IMR-90 (cell line): ENCODE data around the gene B4GALT5. TPM values are rescaled to one million over a fixed set of nuclear protein-coding genes. Genes with fewer than 3 reads are reported as not detected.

ENCODE experiments used
- ATAC-seq: fragments of 200-7000 bp; cut with Tn5 transposase; 2 replicates; pipeline ENCODE4 v1.9.1; 2020; ENCODE audit warnings: low read depth, mild to moderate bottlenecking, moderate library complexity
- BruUV-seq: library from RNA; stranded (reverse); fragments of 400-500 nt; replicated peaks from 2 replicates; lab custom pipeline; 2021; lab: Mats Ljungman, UMichigan
- CTCF ChIA-PET: fragments of 300-600 bp; formaldehyde crosslinking; extraction: SDS; loops from one replicate; lab custom pipeline; 2021; ENCODE audit warnings: antibody characterized with exemption; lab: Yijun Ruan, JAX
- POLR2A ChIA-PET: fragments of 300-600 bp; sonication (Branson Sonifier 250); formaldehyde crosslinking; loops from one replicate; lab custom pipeline; 2022; ENCODE audit warnings: antibody characterized with exemption; ENCODE audit not compliant: unreplicated experiment; lab: Charles Lee
- DNase-seq: peaks from one replicate; pipeline ENCODE4 v3.0.0; 2013
- H2AFZ ChIP-seq: replicated peaks from 2 replicates; pipeline ENCODE3; 2013; ENCODE audit warnings: low read length, mild to moderate bottlenecking; ENCODE audit not compliant: poor library complexity
- H2AK5ac ChIP-seq: 2 replicates; pipeline ENCODE4 v1.6.1; 2013; ENCODE audit warnings: low read depth, low read length, inconsistent platforms
- H2AK9ac ChIP-seq: replicated peaks from 2 replicates; pipeline ENCODE3; 2013; ENCODE audit warnings: mild to moderate bottlenecking, low read depth, low read length, moderate library complexity; ENCODE audit not compliant: poor library complexity
- H2BK120ac ChIP-seq: 2 replicates; pipeline ENCODE4 v1.6.1; 2013; ENCODE audit warnings: low read depth, low read length, inconsistent platforms
- H2BK15ac ChIP-seq: 3 replicates; pipeline ENCODE4 v1.6.1; 2013; ENCODE audit warnings: low read depth, low read length, inconsistent platforms
- H2BK20ac ChIP-seq: 2 replicates; pipeline ENCODE4 v1.6.1; 2013; ENCODE audit warnings: low read depth, mild to moderate bottlenecking, inconsistent platforms, low read length, moderate library complexity
- H2BK5ac ChIP-seq: 2 replicates; pipeline ENCODE4 v1.6.1; 2013; ENCODE audit warnings: mild to moderate bottlenecking, low read depth, low read length, inconsistent platforms; ENCODE audit not compliant: poor library complexity, severe bottlenecking
- H3K14ac ChIP-seq: replicated peaks from 2 replicates; pipeline ENCODE4 v1.6.1; 2013; ENCODE audit warnings: low read depth, low read length, inconsistent platforms
- H3K18ac ChIP-seq: 2 replicates; pipeline ENCODE4 v1.6.1; 2013; ENCODE audit warnings: low read depth, low read length, control low read depth
- H3K23ac ChIP-seq: 2 replicates; pipeline ENCODE4 v1.6.1; 2013; ENCODE audit warnings: low read depth, low read length, inconsistent platforms
- H3K27ac ChIP-seq: 2 replicates; pipeline ENCODE4 v1.5.1; 2013; ENCODE audit warnings: mild to moderate bottlenecking, control low read depth, low read length; ENCODE audit not compliant: insufficient read depth
- H3K27me3 ChIP-seq: 2 replicates; pipeline ENCODE4 v1.6.1; 2013; ENCODE audit warnings: low read length; ENCODE audit not compliant: control insufficient read depth, insufficient read depth
- H3K36me3 ChIP-seq: 2 replicates; pipeline ENCODE4 v1.6.1; 2013; ENCODE audit warnings: low read length, mixed read lengths; ENCODE audit not compliant: control insufficient read depth, insufficient read depth
- H3K4ac ChIP-seq: 2 replicates; pipeline ENCODE4 v1.6.1; 2013; ENCODE audit warnings: low read depth, low read length, inconsistent platforms
- H3K4me1 ChIP-seq: 2 replicates; pipeline ENCODE4 v1.6.1; 2013; ENCODE audit warnings: low read length, mixed read lengths; ENCODE audit not compliant: control insufficient read depth, insufficient read depth
- H3K4me2 ChIP-seq: 2 replicates; pipeline ENCODE4 v1.6.1; 2013; ENCODE audit warnings: low read depth, mild to moderate bottlenecking, control low read depth, low read length, moderate library complexity
- H3K4me3 ChIP-seq: 2 replicates; pipeline ENCODE4 v1.5.1; 2013; ENCODE audit warnings: low read depth, mild to moderate bottlenecking, control low read depth, low read length, moderate library complexity; ENCODE audit not compliant: insufficient read depth
- H3K56ac ChIP-seq: 2 replicates; pipeline ENCODE4 v1.6.1; 2013; ENCODE audit warnings: low read length, inconsistent platforms; ENCODE audit not compliant: insufficient read depth; ENCODE audit errors: extremely low read depth
- H3K79me1 ChIP-seq, 2 experiments: 2 replicates each; pipeline ENCODE4 v1.6.1; 2013; ENCODE audit warnings: low read length in 2 of 2, inconsistent platforms in 1 of 2, low read depth in 1 of 2
- H3K9ac ChIP-seq: 2 replicates; pipeline ENCODE4 v1.6.1; 2013; ENCODE audit warnings: low read depth, low read length, control low read depth
- H3K9me1 ChIP-seq: 2 replicates; pipeline ENCODE4 v1.6.1; 2013; ENCODE audit warnings: low read length, inconsistent platforms; ENCODE audit not compliant: insufficient read depth
- H3K9me3 ChIP-seq: 2 replicates; pipeline ENCODE4 v1.6.1; 2013; ENCODE audit warnings: low read length; ENCODE audit not compliant: control insufficient read depth, insufficient read depth
- H4K20me1 ChIP-seq: 2 replicates; pipeline ENCODE4 v1.6.1; 2013; ENCODE audit warnings: low read length, inconsistent platforms; ENCODE audit not compliant: insufficient read depth
- H4K5ac ChIP-seq: 2 replicates; pipeline ENCODE4 v1.6.1; 2013; ENCODE audit warnings: mild to moderate bottlenecking, low read depth, low read length, control low read depth
- H4K8ac ChIP-seq, 2 experiments: 2 replicates each; pipeline ENCODE4 v1.6.1; 2013; ENCODE audit warnings: low read depth in 2 of 2, low read length in 2 of 2, control low read depth in 1 of 2, inconsistent platforms in 1 of 2
- H4K91ac ChIP-seq: 2 replicates; pipeline ENCODE4 v1.6.1; 2013; ENCODE audit warnings: low read depth, low read length, inconsistent platforms; ENCODE audit not compliant: insufficient read depth
- BHLHE40 ChIP-seq: fragments of 150-350 bp; IDR thresholded peaks from 2 replicates; pipeline ENCODE4 v1.6.1; 2016; ENCODE audit warnings: mild to moderate bottlenecking, low read depth, low read length
- CEBPB ChIP-seq: IDR thresholded peaks from 2 replicates; pipeline ENCODE4 v1.6.1; 2012; ENCODE audit warnings: low read depth, low read length, improper control_type of control experiment
- CHD1 ChIP-seq: IDR thresholded peaks from 2 replicates; pipeline ENCODE4 v1.6.1; 2012; ENCODE audit warnings: low read depth, low read length, improper control_type of control experiment
- FOS ChIP-seq: fragments of 150-350 bp; IDR thresholded peaks from 2 replicates; pipeline ENCODE4 v1.6.1; 2016; ENCODE audit warnings: low read depth, low read length
- MAFK ChIP-seq: IDR thresholded peaks from 2 replicates; pipeline ENCODE4 v1.6.1; 2012; ENCODE audit warnings: low read depth, low read length, improper control_type of control experiment
- MXI1 ChIP-seq: IDR thresholded peaks from 2 replicates; pipeline ENCODE4 v1.6.1; 2012; ENCODE audit warnings: low read depth, mild to moderate bottlenecking, low read length, moderate library complexity, borderline replicate concordance
- NFE2L2 ChIP-seq: fragments of 150-350 bp; IDR thresholded peaks from 2 replicates; pipeline ENCODE4 v1.6.1; 2016; ENCODE audit warnings: low read depth, mild to moderate bottlenecking, low read length
- POLR2A ChIP-seq: IDR thresholded peaks from 2 replicates; pipeline ENCODE4 v1.6.1; 2012; ENCODE audit warnings: mild to moderate bottlenecking, low read depth, low read length
- RAD21 ChIP-seq: IDR thresholded peaks from 2 replicates; pipeline ENCODE4 v1.6.1; 2012; ENCODE audit warnings: low read length, improper control_type of control experiment
- RCOR1 ChIP-seq: IDR thresholded peaks from 2 replicates; pipeline ENCODE4 v1.6.1; 2012; ENCODE audit warnings: mild to moderate bottlenecking, low read length, improper control_type of control experiment; ENCODE audit not compliant: insufficient replicate concordance
- RFX5 ChIP-seq: IDR thresholded peaks from 2 replicates; pipeline ENCODE4 v1.8.0; 2012; ENCODE audit warnings: low read depth, mild to moderate bottlenecking, low read length, moderate library complexity
- SMC3 ChIP-seq: fragments of 150-350 bp; IDR thresholded peaks from 2 replicates; pipeline ENCODE4 v1.6.1; 2016; ENCODE audit warnings: low read depth, mild to moderate bottlenecking, antibody characterized with exemption, low read length, moderate library complexity
- WGBS, 2 experiments: methylation state at CpG; one replicate each; pipeline versions ENCODE4 v1.1.5 to v1.1.7; 2013; ENCODE audit warnings: missing lambda C conversion rate in 2 of 2; ENCODE audit not compliant: insufficient read length in 1 of 2; ENCODE audit errors: extremely low coverage in 2 of 2; 5-methylcytosine and 5-hydroxymethylcytosine counted together
- dilution Hi-C: fragments of 300-500 bp; cut with HindIII; formaldehyde crosslinking; loops from one replicate; pipeline ENCODE4 v1.14.3; 2018; ENCODE audit warnings: low sequenced_read_pairs; ENCODE audit not compliant: unreplicated experiment
- in situ Hi-C: fragments of 300-500 bp; cut with MboI; formaldehyde crosslinking; loops from 3 replicates; pipeline ENCODE4 v1.14.3; 2019; ENCODE audit warnings: low sequenced_read_pairs, inconsistent platforms, mixed read lengths
- intact Hi-C: fragments of 100-400 bp; cut with micrococcal nuclease; formaldehyde crosslinking; loops from 2 replicates; pipeline ENCODE4 v1.10.0; 2022
- polyA plus RNA-seq, 3 experiments: library from polyadenylated mRNA; depleted of rRNA; stranded (reverse); fragments of >200 nt; gene quantifications; 2 replicates each; pipeline ENCODE4 v1.2.3, GENCODE V29; 2012; ENCODE audit warnings: low replicate concordance in 1 of 3
- total RNA-seq: library from RNA; depleted of rRNA; stranded (reverse); fragments of >200 nt; gene quantifications from 2 replicates; pipeline ENCODE4 v1.2.3, GENCODE V29; 2012
- TF ChIP-seq, protein P1 (sequence below): fragments of 150-350 bp; IDR thresholded peaks from 2 replicates; pipeline ENCODE4 v1.6.1; 2017; ENCODE audit warnings: mild to moderate bottlenecking, antibody characterized with exemption, low read length, low read depth
- TF ChIP-seq, protein P2 (sequence below): conservative IDR thresholded peaks from 2 replicates; pipeline ENCODE4 v1.5.1; 2012; ENCODE audit warnings: mild to moderate bottlenecking, low read depth, low read length, improper control_type of control experiment
- TF ChIP-seq, protein P3 (sequence below): fragments of 150-350 bp; IDR thresholded peaks from 2 replicates; pipeline ENCODE4 v1.6.1; 2016; ENCODE audit warnings: low read depth, mild to moderate bottlenecking, low read length, moderate library complexity, borderline replicate concordance

B4GALT5 gene
- total and polyA plus RNA-seq, 2 of the 4 experiments (the other 2 are of a cell fraction) = 11.3 to 20.4 TPM

DNA sequence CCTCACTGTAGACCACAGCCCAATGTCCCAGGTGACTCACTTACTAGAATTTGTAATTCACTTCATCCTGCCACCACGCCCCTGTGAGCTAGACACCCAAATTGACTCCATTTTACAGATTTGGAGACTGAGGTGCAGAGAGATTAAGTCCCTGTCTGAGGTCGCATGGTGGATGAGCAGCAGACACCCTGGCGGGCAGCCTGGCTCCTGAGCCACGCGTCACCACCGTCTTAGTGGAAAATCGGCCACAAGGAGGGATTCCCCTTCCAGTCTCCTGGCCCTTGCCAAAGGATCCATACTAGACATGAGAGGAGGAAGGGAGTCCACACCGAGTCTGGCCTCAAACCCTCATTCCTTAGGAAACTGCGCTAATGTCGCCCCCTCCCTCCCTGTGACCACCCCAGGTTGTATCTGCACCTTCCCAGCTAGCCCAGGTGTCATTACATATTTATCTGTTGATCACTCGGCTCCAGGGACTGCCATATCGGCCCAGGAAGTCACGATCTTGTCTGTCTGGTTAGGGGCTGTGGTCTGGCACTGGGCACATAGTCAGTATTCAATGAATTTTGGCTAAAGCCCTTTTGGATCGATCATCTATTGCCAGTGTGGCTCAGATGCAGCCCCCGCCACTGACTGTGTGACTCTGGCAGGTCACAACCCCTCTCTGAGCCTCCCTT is 120.1 kb downstream of the B4GALT5 start:
- H3K9ac ChIP-seq = peak overlapping the region; percentile 39
- H2AK5ac ChIP-seq = peak overlapping the region; percentile 16
- H4K20me1 ChIP-seq = no peaks in the 10 kb centered on the region
- H4K8ac ChIP-seq = peak overlapping the region; percentile 42 to 62; a peak in 3 of 4 replicates
- H4K91ac ChIP-seq = peak overlapping the region; percentile 70; the same call in 1 of the 2 replicates
- intact Hi-C loops = no loop called here
- peak overlapping the region; percentile 60; the same call in 1 of the 2 replicates for H2BK20ac ChIP-seq
- H3K4me2 ChIP-seq = no peak overlapping the region
- DNase-seq = no peak
- H3K79me1 ChIP-seq = no peaks in the 10 kb centered on the region
- 0 out of 2 replicates have a peak, but pooled peaks cover 3% of the 10 kb centered on the region for H3K9me1 ChIP-seq
- H3K18ac ChIP-seq = peak overlapping the region; percentile 86
- H2BK5ac ChIP-seq = peak overlapping the region; percentile 65
- ChIA-PET CTCF (no interaction called here), POLR2A (no interaction called here)
- WGBS, 2 experiments = 80% methylated on average over 2 of the region's 15 CpGs; no CpG with 5 or more reads in 1 of the 2 experiments
- H3K9me3 ChIP-seq = no peaks in the 10 kb centered on the region
- peak overlapping the region; percentile 68 for H2AK9ac ChIP-seq
- H2BK15ac ChIP-seq = peak overlapping the region; percentile 29; the same call in 1 of the 3 replicates
- no peak overlapping the region for H3K56ac ChIP-seq
- peak overlapping the region; percentile 51; the same call in 1 of the 2 replicates for H2BK120ac ChIP-seq
- in situ Hi-C loops = no loop called here
- peak overlapping the region; percentile 59; the same call in 1 of the 2 replicates for H3K14ac ChIP-seq
- BruUV-seq = no TSS peak
- H3K27me3 ChIP-seq = no peaks in the 10 kb centered on the region
- peak overlapping the region; percentile 19 for H3K4ac ChIP-seq
- H3K23ac ChIP-seq = no peak overlapping the region
- peaks cover 25% of the 10 kb centered on the region for H3K4me1 ChIP-seq
- no peaks in the 10 kb centered on the region for H3K36me3 ChIP-seq
- peak overlapping the region; percentile 87; the same call in 1 of the 2 replicates for H3K27ac ChIP-seq
- H4K5ac ChIP-seq = peak overlapping the region; percentile 71
- no peak overlapping the region for H2AFZ ChIP-seq
- dilution Hi-C loops = no loop called here
- ATAC-seq = no peak
- H3K4me3 ChIP-seq = no peak overlapping the region
- TF ChIP-seq POLR2A = no peak
- TF ChIP-seq SMC3 = no peak
- TF ChIP-seq NFE2L2 = no peak
- no peak for TF ChIP-seq BHLHE40
- no peak for TF ChIP-seq CHD1
- no peak for TF ChIP-seq CEBPB
- no peak for TF ChIP-seq MXI1
- TF ChIP-seq, protein P1, sequence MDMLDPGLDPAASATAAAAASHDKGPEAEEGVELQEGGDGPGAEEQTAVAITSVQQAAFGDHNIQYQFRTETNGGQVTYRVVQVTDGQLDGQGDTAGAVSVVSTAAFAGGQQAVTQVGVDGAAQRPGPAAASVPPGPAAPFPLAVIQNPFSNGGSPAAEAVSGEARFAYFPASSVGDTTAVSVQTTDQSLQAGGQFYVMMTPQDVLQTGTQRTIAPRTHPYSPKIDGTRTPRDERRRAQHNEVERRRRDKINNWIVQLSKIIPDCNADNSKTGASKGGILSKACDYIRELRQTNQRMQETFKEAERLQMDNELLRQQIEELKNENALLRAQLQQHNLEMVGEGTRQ = no peak
- no peak for TF ChIP-seq RCOR1
- no peak for TF ChIP-seq FOS
- TF ChIP-seq MAFK = no peak
- TF ChIP-seq RAD21 = no peak
- no peak for TF ChIP-seq RFX5
- TF ChIP-seq, protein P2, sequence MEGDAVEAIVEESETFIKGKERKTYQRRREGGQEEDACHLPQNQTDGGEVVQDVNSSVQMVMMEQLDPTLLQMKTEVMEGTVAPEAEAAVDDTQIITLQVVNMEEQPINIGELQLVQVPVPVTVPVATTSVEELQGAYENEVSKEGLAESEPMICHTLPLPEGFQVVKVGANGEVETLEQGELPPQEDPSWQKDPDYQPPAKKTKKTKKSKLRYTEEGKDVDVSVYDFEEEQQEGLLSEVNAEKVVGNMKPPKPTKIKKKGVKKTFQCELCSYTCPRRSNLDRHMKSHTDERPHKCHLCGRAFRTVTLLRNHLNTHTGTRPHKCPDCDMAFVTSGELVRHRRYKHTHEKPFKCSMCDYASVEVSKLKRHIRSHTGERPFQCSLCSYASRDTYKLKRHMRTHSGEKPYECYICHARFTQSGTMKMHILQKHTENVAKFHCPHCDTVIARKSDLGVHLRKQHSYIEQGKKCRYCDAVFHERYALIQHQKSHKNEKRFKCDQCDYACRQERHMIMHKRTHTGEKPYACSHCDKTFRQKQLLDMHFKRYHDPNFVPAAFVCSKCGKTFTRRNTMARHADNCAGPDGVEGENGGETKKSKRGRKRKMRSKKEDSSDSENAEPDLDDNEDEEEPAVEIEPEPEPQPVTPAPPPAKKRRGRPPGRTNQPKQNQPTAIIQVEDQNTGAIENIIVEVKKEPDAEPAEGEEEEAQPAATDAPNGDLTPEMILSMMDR = no peak
- TF ChIP-seq, protein P3, sequence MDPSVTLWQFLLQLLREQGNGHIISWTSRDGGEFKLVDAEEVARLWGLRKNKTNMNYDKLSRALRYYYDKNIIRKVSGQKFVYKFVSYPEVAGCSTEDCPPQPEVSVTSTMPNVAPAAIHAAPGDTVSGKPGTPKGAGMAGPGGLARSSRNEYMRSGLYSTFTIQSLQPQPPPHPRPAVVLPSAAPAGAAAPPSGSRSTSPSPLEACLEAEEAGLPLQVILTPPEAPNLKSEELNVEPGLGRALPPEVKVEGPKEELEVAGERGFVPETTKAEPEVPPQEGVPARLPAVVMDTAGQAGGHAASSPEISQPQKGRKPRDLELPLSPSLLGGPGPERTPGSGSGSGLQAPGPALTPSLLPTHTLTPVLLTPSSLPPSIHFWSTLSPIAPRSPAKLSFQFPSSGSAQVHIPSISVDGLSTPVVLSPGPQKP = no peak
